Loucy (cell line): ENCODE measurements around the gene TNC.

Source experiments
- EZH2phosphoT487 ChIP-seq: fragments of 200-600 bp; IDR thresholded peaks from 2 replicates; pipeline ENCODE4 v1.6.1; 2018; ENCODE audit warnings: antibody characterized with exemption, mild to moderate bottlenecking, moderate library complexity, borderline replicate concordance
- TF ChIP-seq, protein P1 (sequence below): fragments of 200-600 bp; sonication (generic); conservative IDR thresholded peaks from 2 replicates; pipeline ENCODE4 v1.5.1; 2014; ENCODE audit warnings: mild to moderate bottlenecking, antibody characterized with exemption, low read length

DNA sequence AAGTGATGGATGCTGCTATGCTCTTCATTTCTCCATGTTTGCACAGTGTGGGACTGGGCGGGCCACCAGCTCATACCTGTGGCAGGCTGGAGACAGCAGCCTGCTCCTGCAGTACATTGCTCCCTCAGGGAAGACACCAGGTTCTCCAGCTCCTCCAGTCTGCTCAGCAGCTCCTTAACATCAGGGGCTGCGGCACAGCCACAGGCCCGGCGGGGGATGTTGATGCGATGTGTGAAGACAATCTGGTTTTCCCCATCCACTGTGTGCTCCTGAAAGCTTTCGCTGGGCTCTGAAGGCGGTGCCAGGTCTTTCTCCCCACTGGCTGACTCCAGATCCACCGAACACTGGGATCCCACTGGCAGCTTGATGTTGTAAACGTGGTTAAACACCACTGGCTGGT, 27.5 kb downstream of the TNC start:
- TF ChIP-seq, protein P1, sequence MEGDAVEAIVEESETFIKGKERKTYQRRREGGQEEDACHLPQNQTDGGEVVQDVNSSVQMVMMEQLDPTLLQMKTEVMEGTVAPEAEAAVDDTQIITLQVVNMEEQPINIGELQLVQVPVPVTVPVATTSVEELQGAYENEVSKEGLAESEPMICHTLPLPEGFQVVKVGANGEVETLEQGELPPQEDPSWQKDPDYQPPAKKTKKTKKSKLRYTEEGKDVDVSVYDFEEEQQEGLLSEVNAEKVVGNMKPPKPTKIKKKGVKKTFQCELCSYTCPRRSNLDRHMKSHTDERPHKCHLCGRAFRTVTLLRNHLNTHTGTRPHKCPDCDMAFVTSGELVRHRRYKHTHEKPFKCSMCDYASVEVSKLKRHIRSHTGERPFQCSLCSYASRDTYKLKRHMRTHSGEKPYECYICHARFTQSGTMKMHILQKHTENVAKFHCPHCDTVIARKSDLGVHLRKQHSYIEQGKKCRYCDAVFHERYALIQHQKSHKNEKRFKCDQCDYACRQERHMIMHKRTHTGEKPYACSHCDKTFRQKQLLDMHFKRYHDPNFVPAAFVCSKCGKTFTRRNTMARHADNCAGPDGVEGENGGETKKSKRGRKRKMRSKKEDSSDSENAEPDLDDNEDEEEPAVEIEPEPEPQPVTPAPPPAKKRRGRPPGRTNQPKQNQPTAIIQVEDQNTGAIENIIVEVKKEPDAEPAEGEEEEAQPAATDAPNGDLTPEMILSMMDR, result no peak
- TF ChIP-seq EZH2phosphoT487, result no peak
